ENCODE results near the gene ANAPC16.
"Not testable (repeated sequence)": the region's sequence is repeated elsewhere in the genome, so short reads cannot be mapped to it uniquely, and the experiment has no call there.

ANAPC16 gene

DNA sequence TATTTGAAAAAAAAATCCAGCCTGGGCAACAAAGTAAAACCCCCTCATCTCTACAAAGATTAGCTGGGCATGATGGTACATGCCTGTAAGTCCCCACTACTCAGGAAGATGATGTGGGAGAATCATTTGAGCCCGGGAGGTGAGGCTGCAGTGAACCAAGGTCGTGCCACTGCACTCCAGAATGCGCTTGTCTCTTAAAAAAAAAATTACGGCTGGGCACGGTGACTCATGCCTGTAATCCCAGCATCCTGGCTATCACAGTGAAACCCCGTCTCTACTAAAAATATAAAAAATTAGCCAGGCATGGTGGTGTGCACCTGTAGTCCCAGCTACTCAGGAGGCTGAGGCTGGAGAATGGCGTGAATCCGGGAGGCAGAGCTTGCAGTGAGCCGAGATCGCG is 4.4 kb upstream of the ANAPC16 start:
- DNase-seq (ENCODE audit: low read depth in 2 of 2, low spot score in 1 of 2), result not testable (repeated sequence)

- not testable (repeated sequence) for DNase-seq (ENCODE audit: low read depth in 2 of 2, low spot score in 1 of 2)
Measured at GRCh38 chr10:72211832-72212231, 4.0 kb upstream of the ANAPC16 start.

DNA sequence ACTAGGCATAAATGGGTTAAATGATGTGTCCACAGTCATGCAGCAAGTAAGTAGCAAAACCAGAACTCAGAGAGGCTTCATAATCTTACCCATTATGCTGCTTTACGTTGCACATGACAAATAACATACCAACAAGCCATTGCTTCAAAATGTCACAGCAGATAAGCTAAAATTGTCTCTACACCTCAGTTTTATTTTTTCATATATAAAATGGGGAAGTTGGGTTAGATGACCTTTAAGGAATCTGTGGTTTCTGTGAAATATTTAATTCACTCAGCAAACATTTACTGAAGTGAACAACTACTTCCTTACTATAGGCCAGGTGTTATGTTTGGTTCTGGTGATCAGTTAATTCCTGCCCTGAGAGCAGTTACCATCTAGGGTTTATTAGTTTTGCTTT is 2.5 kb downstream of the ANAPC16 start:
- DNase-seq (ENCODE audit: low read depth in 2 of 2, low spot score in 1 of 2), result no peak

DNA sequence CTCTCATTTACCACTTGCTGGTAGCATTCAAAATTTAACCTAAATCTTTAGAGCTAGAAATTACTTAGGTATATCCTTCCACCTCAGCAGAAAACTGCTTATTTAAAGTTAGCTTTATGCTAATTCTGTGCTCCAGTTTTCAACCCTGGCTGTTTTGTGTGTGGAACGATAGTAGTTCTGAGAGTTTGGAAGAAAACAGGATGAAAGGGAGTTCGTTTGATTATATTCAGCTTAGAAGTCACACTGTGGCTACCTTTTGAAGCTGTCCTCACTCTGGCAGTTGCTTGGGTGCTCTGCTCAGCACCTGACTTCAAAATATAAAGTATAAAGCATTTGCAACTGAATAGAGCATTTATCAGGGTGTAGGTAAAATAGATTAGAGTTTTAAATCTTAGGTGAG is 2.9 kb downstream of the ANAPC16 start:
- DNase-seq (ENCODE audit: low read depth in 2 of 2, low spot score in 1 of 2), result no peak

DNA sequence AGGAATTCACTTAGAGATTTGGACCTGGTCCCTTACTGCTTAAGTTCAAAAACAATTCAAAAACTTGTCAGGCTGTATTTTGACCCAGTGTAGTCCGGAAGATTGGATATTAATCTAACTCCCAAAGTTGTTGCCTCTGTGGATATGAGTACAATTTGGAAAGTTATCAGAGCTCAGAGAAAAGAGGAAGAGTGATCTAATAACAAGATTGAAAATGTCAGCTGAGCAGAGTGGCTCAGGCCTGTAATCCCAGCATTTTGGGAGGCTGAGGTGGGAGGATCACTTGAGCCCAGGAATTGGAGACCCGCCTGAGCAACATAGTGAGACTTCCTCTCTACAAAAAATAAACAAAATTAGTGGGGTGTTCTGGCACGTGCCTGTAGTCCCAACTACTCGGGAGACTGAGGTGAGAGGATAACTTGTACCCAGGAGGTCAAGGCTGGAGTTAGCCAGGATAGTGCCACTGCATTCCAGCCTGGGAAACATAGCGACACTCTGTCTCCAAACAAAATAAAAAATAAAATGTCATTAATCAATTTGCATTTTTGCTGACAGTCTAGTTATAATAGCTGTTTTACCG is 3.5 kb downstream of the ANAPC16 start:
- DNase-seq (ENCODE audit: low read depth in 2 of 2, low spot score in 1 of 2), result no peak

GRCh38 chr10:72220637-72221036 is 4.8 kb downstream of the ANAPC16 start:
- no peak for DNase-seq (ENCODE audit: low read depth in 2 of 2, low spot score in 1 of 2)

DNA sequence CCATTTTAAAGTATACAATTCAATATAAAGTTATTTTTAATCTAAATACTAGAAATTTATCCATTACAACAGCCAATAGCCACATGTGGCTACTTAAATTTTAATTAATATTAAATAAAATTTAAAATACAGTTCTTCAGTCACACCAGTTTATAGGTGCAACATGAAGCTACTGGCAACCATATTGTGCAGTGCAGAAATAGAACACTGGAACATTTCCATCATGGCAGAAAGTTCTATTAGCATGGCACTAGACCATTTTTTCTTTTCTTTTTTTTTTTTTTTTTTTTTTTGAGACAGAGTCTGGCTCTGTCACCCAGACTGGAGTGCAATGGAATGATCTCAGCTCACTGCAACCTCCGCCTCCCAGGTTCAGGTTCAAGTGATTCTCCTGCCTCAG is 5.5 kb downstream of the ANAPC16 start:
- no peak for DNase-seq (ENCODE audit: low read depth in 2 of 2, low spot score in 1 of 2)

- no peak for DNase-seq (ENCODE audit: low read depth in 2 of 2, low spot score in 1 of 2)
Measured at GRCh38 chr10:72223743-72224101, 7.9 kb downstream of the ANAPC16 start.

GRCh38 chr10:72224191-72224590 is 8.4 kb downstream of the ANAPC16 start:
- DNase-seq (ENCODE audit: low read depth in 2 of 2, low spot score in 1 of 2), result not testable (repeated sequence)

- no peak for DNase-seq (ENCODE audit: low read depth in 2 of 2, low spot score in 1 of 2)
Measured at GRCh38 chr10:72226418-72227027, 10.7 kb downstream of the ANAPC16 start.

DNA sequence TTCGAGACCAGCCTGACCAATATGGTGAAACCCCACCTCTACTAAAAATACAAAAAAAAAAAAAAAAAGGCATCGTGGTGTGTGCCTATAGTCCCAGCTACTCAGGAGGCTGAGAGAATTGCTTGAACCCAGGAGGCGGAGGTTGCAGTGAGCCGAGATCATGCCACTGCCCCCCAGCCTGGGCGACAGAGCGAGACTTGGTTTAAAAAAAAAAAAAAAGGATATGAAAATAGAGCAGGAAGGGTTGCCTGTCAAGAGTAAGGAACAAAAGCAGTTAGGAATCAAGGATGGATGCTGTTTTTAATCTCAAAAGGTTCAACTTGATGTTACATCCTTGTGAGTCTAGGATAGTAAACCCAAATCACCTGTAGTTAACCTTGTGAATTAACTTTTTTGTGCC is 12.0 kb downstream of the ANAPC16 start:
- DNase-seq (ENCODE audit: low read depth in 2 of 2, low spot score in 1 of 2), result no peak

GRCh38 chr10:72228318-72228751 is 12.5 kb downstream of the ANAPC16 start:
- no peak for DNase-seq (ENCODE audit: low read depth in 2 of 2, low spot score in 1 of 2)

GRCh38 chr10:72229261-72230251 is 13.7 kb downstream of the ANAPC16 start:
- no peak for DNase-seq (ENCODE audit: low read depth in 2 of 2, low spot score in 1 of 2)

- DNase-seq (ENCODE audit: low read depth in 2 of 2, low spot score in 1 of 2), result no peak
Measured at GRCh38 chr10:72233621-72234020, 17.8 kb downstream of the ANAPC16 start.

DNA sequence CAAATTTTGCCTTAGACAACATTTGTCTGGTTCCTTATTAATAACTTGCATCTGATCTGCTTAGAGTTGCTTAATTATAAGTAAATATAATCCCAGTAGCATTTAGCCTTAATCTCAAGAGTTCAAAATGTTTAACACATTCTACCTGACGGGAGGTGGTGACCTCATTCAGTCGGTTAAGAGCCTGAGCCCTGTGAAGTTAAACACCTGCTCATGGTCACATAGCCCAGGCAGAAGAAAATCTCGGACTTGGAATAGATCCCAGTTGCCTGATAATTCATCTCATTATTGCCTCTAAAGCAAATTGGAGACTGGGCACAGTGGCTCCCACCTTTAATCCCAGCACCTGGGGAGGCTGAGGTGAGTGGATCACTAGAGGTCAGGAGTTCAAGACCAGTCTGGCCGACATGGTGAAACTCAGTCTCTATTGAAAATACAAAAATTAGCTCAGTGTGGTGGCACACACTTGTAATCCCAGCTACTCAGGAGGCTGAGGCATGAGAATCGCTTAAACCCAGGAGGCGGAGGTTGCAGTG is 18.8 kb downstream of the ANAPC16 start:
- DNase-seq (ENCODE audit: low read depth in 2 of 2, low spot score in 1 of 2), result no peak

DNA sequence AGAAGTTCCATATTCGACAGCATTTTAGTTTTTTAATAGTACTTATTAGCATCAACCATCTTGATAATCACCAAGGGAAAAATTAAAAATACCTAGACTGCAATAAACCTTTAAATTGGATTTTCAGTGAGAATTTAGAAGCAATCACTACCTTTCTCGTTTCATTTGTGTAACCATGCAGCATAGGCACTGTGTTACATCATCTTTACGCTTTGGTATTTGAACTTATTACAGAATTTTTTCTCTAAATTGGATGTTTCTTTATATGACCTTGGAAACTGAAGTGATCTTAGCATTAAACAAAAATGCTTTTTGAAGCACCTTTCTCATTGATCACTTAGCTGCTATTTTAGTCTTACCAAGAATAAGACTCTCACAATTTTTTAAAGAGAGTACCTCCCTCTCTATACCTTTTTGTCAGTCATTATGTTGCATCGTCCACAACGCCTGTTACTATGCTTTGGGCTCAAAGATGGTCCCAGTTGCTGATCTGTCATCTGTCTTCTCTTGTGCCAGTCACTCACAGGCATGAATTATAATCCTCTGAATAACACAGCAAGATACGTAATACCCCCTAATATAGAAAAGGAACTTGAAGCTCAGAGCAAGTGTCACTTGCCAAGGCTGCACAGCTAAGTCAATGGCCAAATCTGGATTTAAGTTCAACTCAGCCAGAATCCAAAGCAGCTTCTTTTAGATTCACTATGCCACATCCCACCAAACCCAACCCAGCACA is 19.9 kb downstream of the ANAPC16 start:
- DNase-seq (ENCODE audit: low read depth in 2 of 2, low spot score in 1 of 2), result no peak

DNA sequence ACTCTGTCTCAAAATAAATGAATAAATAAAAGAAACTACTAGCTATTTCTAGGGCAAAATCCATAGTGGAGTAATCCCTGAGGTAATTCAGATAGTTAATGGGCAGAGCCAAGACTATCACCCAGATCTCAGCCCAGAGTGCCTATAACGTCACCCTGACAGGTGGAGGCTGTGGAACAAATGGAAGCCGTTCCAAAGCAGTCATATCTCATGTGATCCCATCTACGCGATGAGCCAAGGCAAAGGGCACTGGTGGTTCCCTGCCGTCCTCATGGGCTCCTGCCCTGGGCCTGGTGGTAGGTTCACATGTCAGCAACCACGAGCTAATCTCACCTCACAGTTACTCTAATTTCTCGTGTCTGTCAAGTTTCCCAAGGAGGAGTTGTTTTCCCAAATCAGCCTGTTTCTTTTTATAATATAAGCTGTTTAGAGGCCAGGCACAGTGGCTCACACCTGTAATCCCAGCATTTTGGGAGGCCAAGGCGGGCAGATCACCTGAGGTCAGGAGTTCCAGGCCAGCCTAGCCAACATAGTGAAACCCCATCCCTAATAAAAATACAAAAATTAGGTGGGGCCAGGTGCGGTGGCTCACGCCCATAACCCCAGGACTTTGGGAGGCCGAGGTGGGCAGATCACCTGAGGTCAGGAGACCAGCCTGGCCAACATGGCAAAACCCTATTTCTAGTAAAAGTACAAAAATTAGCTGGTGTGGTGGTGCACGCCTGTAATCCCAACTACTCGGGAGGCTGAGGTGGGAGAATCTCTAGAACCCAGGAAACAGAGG is 22.8 kb downstream of the ANAPC16 start:
- DNase-seq (ENCODE audit: low read depth in 2 of 2, low spot score in 1 of 2), result no peak

- DNase-seq (ENCODE audit: low read depth in 2 of 2, low spot score in 1 of 2), result no peak
Measured at GRCh38 chr10:72239409-72239808, 23.6 kb downstream of the ANAPC16 start.

DNA sequence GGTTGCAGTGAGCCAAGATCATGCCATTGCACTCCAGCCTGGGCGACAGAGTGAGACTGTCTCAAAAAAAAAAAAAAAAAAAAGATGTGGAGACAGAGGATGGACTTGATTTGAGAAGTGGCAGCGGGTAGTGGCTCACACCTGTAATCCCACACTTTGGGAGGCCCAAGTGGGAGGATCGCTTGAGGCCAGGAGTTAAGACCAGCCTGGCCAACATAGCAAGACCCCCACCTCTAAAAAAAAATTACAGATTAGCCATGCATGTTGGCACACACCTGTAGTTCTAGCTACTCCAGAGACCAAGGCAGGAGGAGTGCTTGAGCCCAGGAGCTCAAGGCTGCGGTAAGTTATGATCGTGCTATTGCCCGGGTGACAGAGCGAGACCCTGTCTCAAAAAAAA is 24.6 kb downstream of the ANAPC16 start:
- DNase-seq (ENCODE audit: low read depth in 2 of 2, low spot score in 1 of 2), result no peak

GRCh38 chr10:72241691-72242252 is 26.0 kb downstream of the ANAPC16 start:
- no peak for DNase-seq (ENCODE audit: low read depth in 2 of 2, low spot score in 1 of 2)

Measured in stimulated activated CD8-positive, alpha-beta memory T cell treated with anti-CD3 and anti-CD28 coated beads, Interleukin-4, amount 100 ng/mL, for 1 hour (primary cell).